ENCODE measurements around the gene ZNF554.

DNA sequence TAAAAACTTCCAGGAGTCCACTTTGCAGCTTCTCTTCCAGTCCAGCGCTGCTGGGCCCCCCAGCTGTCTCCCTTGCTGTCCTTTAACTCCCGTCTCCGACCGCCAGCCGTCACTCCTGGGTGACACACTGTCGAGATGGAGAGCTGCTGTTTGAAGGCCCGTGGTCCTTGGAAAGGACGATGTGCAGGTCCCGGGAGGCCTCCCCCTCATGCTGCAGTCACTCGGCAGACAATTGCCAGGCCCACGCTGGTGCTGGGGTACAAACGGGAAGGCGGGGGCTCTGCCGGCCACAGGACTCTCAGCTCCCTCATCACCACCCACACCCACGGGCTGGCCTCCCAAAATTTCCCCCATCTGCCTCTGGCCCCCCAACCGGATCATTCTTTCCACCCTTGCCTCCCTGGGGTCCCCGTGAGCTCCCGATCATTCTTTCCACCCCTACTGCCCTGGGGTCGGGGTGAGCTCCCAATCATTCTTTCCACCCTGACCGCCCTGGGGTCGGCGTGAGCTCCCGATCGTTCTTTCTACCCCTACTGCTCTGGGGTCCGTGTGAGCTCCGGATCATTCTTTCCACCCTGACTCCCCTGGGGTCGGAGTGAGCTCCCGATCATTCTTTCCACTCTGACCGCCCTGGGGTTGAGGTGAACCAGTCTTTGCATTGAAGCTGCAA is 16.0 kb upstream of the ZNF554 start:
- TF ChIP-seq CTCF (IDR thresholded peaks at IDR 0.05 in 4 of 5, conservative IDR thresholded peaks at IDR 0.05 in 1 of 5) = no peak
- TF ChIP-seq POLR2A (IDR thresholded peaks at IDR 0.05) = no peak
